ENCODE data around the gene KRT9. TPM values are rescaled to one million over a fixed set of nuclear protein-coding genes. Genes with fewer than 3 reads are reported as not detected.

The KRT9 gene
- total and polyA plus RNA-seq, 12 donors = 0.14 to 2.1 (median 0.46) TPM; not detected in 8

- no peak overlapping the region for H3K27ac ChIP-seq
- WGBS, 4 donors = 78 to 83% (median 81%) methylated on average over 14 to 19 of the region's 19 CpGs
- DNase-seq = no peak
- peaks cover 19% of the 10 kb centered on the region for H3K27me3 ChIP-seq
- no peaks in the 10 kb centered on the region for H3K36me3 ChIP-seq (replicated peaks in 1 of 2)
- no peaks in the 10 kb centered on the region for H3K9me3 ChIP-seq (replicated peaks in 1 of 3)
- H3K4me1 ChIP-seq (replicated peaks in 1 of 2) = peaks cover 0 to 8% of the 10 kb centered on the region in 2 donors
- intact Hi-C loops (cut with DNase I) = no loop called here
- TF ChIP-seq POLR2A (IDR thresholded peaks at IDR 0.05) (no peak), CTCF (IDR thresholded peaks at IDR 0.05) (no peak)
- H3K4me3 ChIP-seq = no peak overlapping the region
Observed at GRCh38 chr17:41523787-41524186, 48.1 kb downstream of the KRT9 start.

GRCh38 chr17:41523225-41523593, 48.6 kb downstream of the KRT9 start:
- 66 to 77% (median 72%) methylated on average over 4 of the region's 4 CpGs for WGBS, 4 donors
- Histone ChIP-seq H3K4me3 (no peak overlapping the region), H3K27me3 (peaks cover 14% of the 10 kb centered on the region), H3K36me3 (replicated peaks in 1 of 2) (no peaks in the 10 kb centered on the region), H3K4me1 (replicated peaks in 1 of 2) (peaks cover 0 to 8% of the 10 kb centered on the region in 2 donors), H3K27ac (no peak overlapping the region), H3K9me3 (replicated peaks in 1 of 3) (no peaks in the 10 kb centered on the region)
- TF ChIP-seq CTCF (IDR thresholded peaks at IDR 0.05) = no peak
- TF ChIP-seq POLR2A (IDR thresholded peaks at IDR 0.05) = no peak
- DNase-seq = no peak
- intact Hi-C loops (cut with DNase I) = no loop called here

- 85 to 91% (median 87%) methylated on average over 9 to 12 of the region's 12 CpGs for WGBS, 4 donors
- no peak overlapping the region for H3K4me3 ChIP-seq
- H3K36me3 ChIP-seq (replicated peaks in 1 of 2) = no peaks in the 10 kb centered on the region
- H3K27ac ChIP-seq = no peak overlapping the region
- peaks cover 7% of the 10 kb centered on the region for H3K27me3 ChIP-seq
- intact Hi-C loops (cut with DNase I) = no loop called here
- H3K9me3 ChIP-seq (replicated peaks in 1 of 3) = no peaks in the 10 kb centered on the region
- TF ChIP-seq POLR2A (IDR thresholded peaks at IDR 0.05) (no peak), CTCF (IDR thresholded peaks at IDR 0.05) (no peak)
- DNase-seq = no peak
- H3K4me1 ChIP-seq (replicated peaks in 1 of 2) = peaks cover 0 to 3% of the 10 kb centered on the region in 2 donors
Observed at GRCh38 chr17:41522301-41523224, 49.3 kb downstream of the KRT9 start.

- Histone ChIP-seq H3K9me3 (replicated peaks in 1 of 3) (no peaks in the 10 kb centered on the region), H3K4me3 (no peak overlapping the region), H3K36me3 (replicated peaks in 1 of 2) (no peaks in the 10 kb centered on the region), H3K27me3 (peaks cover under 1% of the 10 kb centered on the region), H3K27ac (no peak overlapping the region), H3K4me1 (replicated peaks in 1 of 2) (no peaks in the 10 kb centered on the region)
- TF ChIP-seq CTCF (IDR thresholded peaks at IDR 0.05) = no peak
- no peak for TF ChIP-seq POLR2A (IDR thresholded peaks at IDR 0.05)
- intact Hi-C loops (cut with DNase I) = no loop called here
- 71 to 82% (median 77%) methylated on average over 3 to 6 of the region's 6 CpGs for WGBS, 4 donors
- no peak for DNase-seq
Observed at GRCh38 chr17:41521574-41522261, 50.1 kb downstream of the KRT9 start.

Data from adrenal gland (tissue), 12 donors.